Measurements from ENCODE around the gene FBLIM1.

Gene FBLIM1, protein sequence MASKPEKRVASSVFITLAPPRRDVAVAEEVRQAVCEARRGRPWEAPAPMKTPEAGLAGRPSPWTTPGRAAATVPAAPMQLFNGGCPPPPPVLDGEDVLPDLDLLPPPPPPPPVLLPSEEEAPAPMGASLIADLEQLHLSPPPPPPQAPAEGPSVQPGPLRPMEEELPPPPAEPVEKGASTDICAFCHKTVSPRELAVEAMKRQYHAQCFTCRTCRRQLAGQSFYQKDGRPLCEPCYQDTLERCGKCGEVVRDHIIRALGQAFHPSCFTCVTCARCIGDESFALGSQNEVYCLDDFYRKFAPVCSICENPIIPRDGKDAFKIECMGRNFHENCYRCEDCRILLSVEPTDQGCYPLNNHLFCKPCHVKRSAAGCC

GRCh38 chr1:15758343-15758931, at the start of gene FBLIM1:
TSS of gene FBLIM1 (plus strand) at chr1:15758795. CDS start at chr1:15764984, 6,189 bp downstream.
- peaks cover 2% of the 10 kb centered on the region for H3K27me3 Mint-ChIP-seq (ENCODE audit: low read depth)
- TF ChIP-seq CTCF (IDR thresholded peaks at IDR 0.05; ENCODE audit: unreplicated experiment in 3 of 3), result no peak
- peaks cover 31% of the 10 kb centered on the region for H3K4me1 Mint-ChIP-seq
- peak within 1 kb of the TSS; percentile 90 to 95 (median 95) for H3K4me3 Mint-ChIP-seq
- peaks cover 9% of the 10 kb centered on the region for H3K36me3 Mint-ChIP-seq (ENCODE audit: low read depth)
- H3K27ac Mint-ChIP-seq, result peak within 1 kb of the TSS; percentile 78 to 97 (median 94)
- no peaks in the 10 kb centered on the region for H3K9me3 Mint-ChIP-seq

DNA sequence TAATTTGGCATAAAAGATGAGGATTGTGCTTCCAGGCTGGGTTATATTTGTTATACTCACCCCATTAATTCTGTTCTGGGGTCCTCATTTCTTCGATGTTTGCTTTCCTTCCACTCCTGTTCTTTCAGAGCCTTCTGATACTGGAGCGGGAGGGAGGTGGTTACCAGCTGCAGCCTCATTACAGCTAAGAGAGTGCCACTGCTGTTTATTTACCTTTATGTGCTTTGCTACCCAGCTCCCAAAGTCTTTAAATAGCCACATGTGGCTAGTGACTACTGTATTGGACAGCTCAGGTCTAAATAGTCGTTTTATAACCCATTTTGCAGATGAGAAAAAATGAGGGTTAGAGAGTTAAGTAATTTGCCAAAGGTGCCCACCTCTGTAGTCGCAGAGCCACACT, 49.4 kb upstream of the FBLIM1 start:
- TF ChIP-seq CTCF (IDR thresholded peaks at IDR 0.05; ENCODE audit: unreplicated experiment in 3 of 3), result no peak
- Mint-ChIP-seq H3K9me3 (no peaks in the 10 kb centered on the region), H3K4me3 (no peak overlapping the region), H3K36me3 (ENCODE audit: low read depth) (peaks cover 9% of the 10 kb centered on the region), H3K27me3 (ENCODE audit: low read depth) (no peaks in the 10 kb centered on the region), H3K27ac (peak overlapping the region; percentile 38 to 50 (median 41)), H3K4me1 (peaks cover 39% of the 10 kb centered on the region)

DNA sequence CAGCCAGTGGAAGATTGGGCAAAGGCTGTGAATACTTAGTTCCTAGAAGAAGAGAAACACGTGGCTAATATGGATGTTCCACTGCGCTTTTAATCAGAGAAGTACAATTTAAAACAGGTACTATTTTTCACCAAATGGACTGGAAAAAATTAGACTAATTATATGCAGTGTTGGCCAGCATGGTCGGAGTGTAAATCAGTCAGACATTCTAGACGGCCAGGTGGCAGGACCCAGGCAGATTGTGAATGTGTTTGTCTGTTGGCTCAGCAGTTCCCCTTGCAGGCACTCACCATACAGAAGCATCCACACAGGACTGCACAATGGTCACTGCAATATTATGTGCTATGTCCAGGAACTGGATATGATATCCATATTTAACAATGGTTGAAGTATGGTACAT, 46.4 kb upstream of the FBLIM1 start:
- no peak for TF ChIP-seq CTCF (IDR thresholded peaks at IDR 0.05; ENCODE audit: unreplicated experiment in 3 of 3)
- Mint-ChIP-seq H3K36me3 (ENCODE audit: low read depth) (peaks cover 12% of the 10 kb centered on the region), H3K27ac (no peak overlapping the region), H3K4me1 (peaks cover 33% of the 10 kb centered on the region), H3K27me3 (ENCODE audit: low read depth) (no peaks in the 10 kb centered on the region), H3K4me3 (no peak overlapping the region), H3K9me3 (no peaks in the 10 kb centered on the region)

DNA sequence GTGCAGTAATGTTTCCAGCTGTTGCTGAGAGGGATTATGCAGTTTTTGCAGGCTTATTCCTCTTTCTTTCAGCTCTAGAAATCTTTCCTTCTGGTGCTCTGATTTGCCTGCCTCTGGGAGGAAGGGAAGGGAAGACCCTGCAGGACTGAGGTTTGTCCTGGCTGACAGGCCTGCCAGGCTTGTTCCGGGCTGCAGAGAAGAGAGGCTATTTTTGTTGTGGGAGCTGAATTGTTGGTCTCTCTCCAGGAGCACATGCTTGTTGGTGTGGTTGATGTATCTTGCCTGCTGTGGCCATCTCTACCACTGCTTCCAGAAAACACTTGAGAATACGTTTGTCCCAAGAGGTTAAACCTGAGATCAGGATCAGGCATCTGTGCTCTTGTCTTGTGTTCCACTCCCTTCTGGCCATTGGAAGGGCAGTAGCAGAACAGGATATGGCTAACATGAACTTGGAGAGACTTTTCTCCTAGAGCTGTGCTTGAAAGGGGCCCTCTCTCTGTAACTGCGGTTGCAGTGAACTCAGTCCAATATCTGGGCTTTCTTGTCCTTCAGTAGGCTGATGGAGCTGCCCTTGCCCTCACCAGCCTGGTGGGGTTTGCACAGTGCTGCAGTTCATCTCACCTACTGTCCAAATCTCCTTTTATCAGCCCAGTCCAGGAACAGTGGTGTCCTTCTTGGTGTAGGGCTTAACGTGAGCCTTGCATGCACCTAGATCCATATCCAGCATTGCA, 44.0 kb upstream of the FBLIM1 start:
- no peak for TF ChIP-seq CTCF (IDR thresholded peaks at IDR 0.05; ENCODE audit: unreplicated experiment in 3 of 3)
- Mint-ChIP-seq H3K4me1 (peaks cover 30% of the 10 kb centered on the region), H3K27me3 (ENCODE audit: low read depth) (no peaks in the 10 kb centered on the region), H3K9me3 (no peaks in the 10 kb centered on the region), H3K36me3 (ENCODE audit: low read depth) (peaks cover 30% of the 10 kb centered on the region), H3K4me3 (peak overlapping the region in 1 of 3 experiments; percentile 49), H3K27ac (peak overlapping the region; percentile 75 to 83 (median 79))

- Mint-ChIP-seq H3K4me3 (no peak overlapping the region), H3K36me3 (ENCODE audit: low read depth) (peaks cover 40% of the 10 kb centered on the region), H3K4me1 (peaks cover 30% of the 10 kb centered on the region), H3K27me3 (ENCODE audit: low read depth) (no peaks in the 10 kb centered on the region), H3K9me3 (no peaks in the 10 kb centered on the region), H3K27ac (no peak overlapping the region)
- TF ChIP-seq CTCF (IDR thresholded peaks at IDR 0.05; ENCODE audit: unreplicated experiment in 3 of 3), result no peak
These were observed 41.0 kb upstream of the FBLIM1 start for GRCh38 chr1:15717418-15718125.
